A549 (cell line): Measurements from ENCODE around the gene FAM78A. TPM values are rescaled to one million over a fixed set of nuclear protein-coding genes. Genes with fewer than 3 reads are reported as not detected.
"Not testable (repeated sequence)": the region's sequence is repeated elsewhere in the genome, so short reads cannot be mapped to it uniquely, and the experiment has no call there.

Source experiments
- ATAC-seq, 2 experiments: fragments of 200-7000 bp in 1 of 2; fragments of >200 bp in 1 of 2; cut with Nextera tagmentation in 1 of 2; cut with Tn5 transposase in 1 of 2; 3 replicates each; pipeline versions ENCODE4 v1.8.0 to v1.9.1; 2018 to 2020; ENCODE audit warnings: mild to moderate bottlenecking in 1 of 2, moderate library complexity in 1 of 2
- CTCF ChIA-PET: fragments of 300-600 bp; sonication (Branson Sonifier 250); formaldehyde crosslinking; extraction: SDS; loops from one replicate; lab custom pipeline; 2021; ENCODE audit warnings: antibody characterized with exemption, inconsistent platforms; lab: Yijun Ruan, JAX
- POLR2A ChIA-PET: fragments of 350-600 bp; formaldehyde crosslinking; extraction: SDS; loops from one replicate; lab custom pipeline; 2021; ENCODE audit warnings: antibody characterized with exemption, inconsistent platforms; lab: Yijun Ruan, JAX
- DNase-seq, 2 experiments: peaks; one replicate each; pipeline versions ENCODE4 v3.0.0 to v3.0.0-alpha.2; 2011 to 2016; ENCODE audit warnings: low read depth in 1 of 2, low spot score in 1 of 2
- FAIRE-seq: peaks from 2 replicates; lab custom pipeline; 2011; peaks lifted over from hg19 to GRCh38; lab: Jason Lieb, UNC
- H3K27ac ChIP-seq, 2 experiments: fragments of >200 bp; sonication (Bioruptor Twin); formaldehyde crosslinking; 3 replicates each; pipeline ENCODE4 v1.5.1; 2016 to 2017
- H3K4me1 ChIP-seq: fragments of >200 bp; sonication (Bioruptor Twin); formaldehyde crosslinking; 3 replicates; pipeline ENCODE4 v1.6.1; 2016
- H3K4me2 ChIP-seq: fragments of >200 bp; sonication (Bioruptor Twin); formaldehyde crosslinking; 3 replicates; pipeline ENCODE4 v1.6.1; 2016
- H3K4me3 ChIP-seq: fragments of >200 bp; sonication (Bioruptor Twin); formaldehyde crosslinking; 3 replicates; pipeline ENCODE4 v1.5.1; 2016
- H3K9me3 ChIP-seq: fragments of >200 bp; sonication (Bioruptor Twin); formaldehyde crosslinking; 3 replicates; pipeline ENCODE4 v1.6.1; 2016
- CHD2 ChIP-seq: fragments of 150-350 bp; IDR thresholded peaks from 2 replicates; pipeline ENCODE4 v1.6.1; 2014; ENCODE audit warnings: low read length; ENCODE audit not compliant: partially characterized antibody
- CHD4 ChIP-seq: fragments of 200-600 bp; sonication (generic); IDR thresholded peaks from 2 replicates; pipeline ENCODE4 v1.6.1; 2016; ENCODE audit warnings: antibody characterized with exemption, mild to moderate bottlenecking, borderline replicate concordance
- EHF ChIP-seq: fragments of 250-450 bp; sonication (Bioruptor Pico); IDR thresholded peaks from 2 replicates; pipeline ENCODE4 v1.5.0; 2020; ENCODE audit warnings: mild to moderate bottlenecking
- EHMT2 ChIP-seq: fragments of 200-600 bp; sonication (generic); IDR thresholded peaks from 2 replicates; pipeline ENCODE4 v1.6.1; 2016; ENCODE audit warnings: antibody characterized with exemption, low read depth, mild to moderate bottlenecking, moderate library complexity
- EP300 ChIP-seq, 2 experiments: fragments of >200 bp; sonication (Bioruptor Twin); formaldehyde crosslinking; IDR thresholded peaks; 2 replicates in 1 of 2; 3 replicates in 1 of 2; pipeline ENCODE4 v1.6.1; 2016 to 2017
- ESRRA ChIP-seq: fragments of 150-350 bp; IDR thresholded peaks from 2 replicates; pipeline ENCODE4 v1.6.1; 2014; ENCODE audit warnings: mild to moderate bottlenecking, low read length, borderline replicate concordance
- FOSL2 ChIP-seq, 2 experiments: fragments of 450-650 bp in 1 of 2; fragments of >200 bp in 1 of 2; sonication (Bioruptor Twin) in 1 of 2; formaldehyde crosslinking; IDR thresholded peaks; 2 replicates each; pipeline versions ENCODE4 v1.5.0 to v1.6.1; 2016 to 2020; ENCODE audit warnings: mild to moderate bottlenecking in 1 of 2, moderate library complexity in 1 of 2
- JUNB ChIP-seq: fragments of >200 bp; sonication (Bioruptor Twin); formaldehyde crosslinking; IDR thresholded peaks from 2 replicates; pipeline ENCODE4 v1.6.1; 2016
- MYC ChIP-seq: IDR thresholded peaks from 2 replicates; pipeline ENCODE4 v1.6.1; 2012; ENCODE audit warnings: mild to moderate bottlenecking, inconsistent platforms, low read length, improper control_type of control experiment, borderline replicate concordance
- NFE2L2 ChIP-seq: fragments of 150-350 bp; conservative IDR thresholded peaks from 2 replicates; pipeline ENCODE4 v1.6.1; 2014; ENCODE audit warnings: low read length
- PHF8 ChIP-seq: fragments of 200-600 bp; sonication (generic); IDR thresholded peaks from 2 replicates; pipeline ENCODE4 v1.6.1; 2016; ENCODE audit warnings: low read depth, mild to moderate bottlenecking, antibody characterized with exemption, moderate library complexity, borderline replicate concordance
- RAD21 ChIP-seq, 2 experiments: fragments of >200 bp in 1 of 2; sonication (Bioruptor Twin) in 1 of 2; formaldehyde crosslinking in 1 of 2; IDR thresholded peaks in 1 of 2; conservative IDR thresholded peaks in 1 of 2; 2 replicates in 1 of 2; 3 replicates in 1 of 2; pipeline ENCODE4 v1.6.1; 2012 to 2018; ENCODE audit warnings: inconsistent platforms in 1 of 2
- RARB ChIP-seq: fragments of 250-450 bp; sonication (Bioruptor Pico); IDR thresholded peaks from 2 replicates; pipeline ENCODE4 v1.8.0; 2021; ENCODE audit warnings: mild to moderate bottlenecking, moderate library complexity
- REST ChIP-seq: fragments of 200-600 bp; sonication (generic); IDR thresholded peaks from 2 replicates; pipeline ENCODE4 v1.6.1; 2016; ENCODE audit warnings: antibody characterized with exemption, mild to moderate bottlenecking, moderate library complexity
- RNF2 ChIP-seq: fragments of 200-600 bp; sonication (generic); IDR thresholded peaks from 2 replicates; pipeline ENCODE4 v1.6.1; 2016; ENCODE audit warnings: low read depth, mild to moderate bottlenecking, antibody characterized with exemption, moderate library complexity, borderline replicate concordance
- SREBF2 ChIP-seq: fragments of 450-650 bp; IDR thresholded peaks from 2 replicates; pipeline ENCODE4 v1.6.1; 2014; ENCODE audit warnings: mild to moderate bottlenecking, moderate library complexity
- TFCP2L1 ChIP-seq: fragments of 250-450 bp; sonication (Bioruptor Pico); IDR thresholded peaks from 2 replicates; pipeline ENCODE4 v1.5.0; 2021; ENCODE audit warnings: mild to moderate bottlenecking
- ZC3H11A ChIP-seq: fragments of 450-650 bp; IDR thresholded peaks from 2 replicates; pipeline ENCODE4 v1.6.1; 2014; ENCODE audit warnings: antibody characterized with exemption, mild to moderate bottlenecking
- ZFP36 ChIP-seq: fragments of 450-650 bp; IDR thresholded peaks from 2 replicates; pipeline ENCODE4 v1.6.1; 2014; ENCODE audit warnings: borderline replicate concordance; ENCODE audit not compliant: partially characterized antibody
- whole genome bisulfite sequencing: methylation state at CpG from one replicate; pipeline ENCODE4 v1.1.6; 2017; ENCODE audit errors: missing lambda C conversion rate; 5-methylcytosine and 5-hydroxymethylcytosine counted together
- polyA plus RNA-seq, 4 experiments: library from polyadenylated mRNA; depleted of rRNA in 3 of 4; stranded (reverse); fragments of >200 nt; fragmentation: RNase III in 1 of 4; extraction: RNeasy Plus Mini Kit Qiagen cat#74134 plus additional on column Dnase treatment in 1 of 4; gene quantifications; 2 replicates in 3 of 4; 3 replicates in 1 of 4; pipeline ENCODE4 v1.2.3, GENCODE V29; 2011 to 2017
- TF ChIP-seq, protein P1 (sequence below): fragments of 150-350 bp; IDR thresholded peaks from 2 replicates; pipeline ENCODE4 v1.6.1; 2014; ENCODE audit warnings: low read depth, mild to moderate bottlenecking, low read length
- TF ChIP-seq, protein P2 (sequence below): fragments of 250-450 bp; sonication (Bioruptor Pico); IDR thresholded peaks from 2 replicates; pipeline ENCODE4 v1.5.0; 2021; ENCODE audit warnings: mild to moderate bottlenecking, moderate library complexity, borderline replicate concordance
- TF ChIP-seq, protein P3 (sequence below): fragments of >200 bp; sonication (Bioruptor Twin); formaldehyde crosslinking; IDR thresholded peaks from 2 replicates; pipeline ENCODE4 v1.6.1; 2016

Gene FAM78A
- polyA plus RNA-seq, 2 of the 4 experiments (the other 2 are of a cell fraction), result 0.44 to 0.50 TPM

DNA sequence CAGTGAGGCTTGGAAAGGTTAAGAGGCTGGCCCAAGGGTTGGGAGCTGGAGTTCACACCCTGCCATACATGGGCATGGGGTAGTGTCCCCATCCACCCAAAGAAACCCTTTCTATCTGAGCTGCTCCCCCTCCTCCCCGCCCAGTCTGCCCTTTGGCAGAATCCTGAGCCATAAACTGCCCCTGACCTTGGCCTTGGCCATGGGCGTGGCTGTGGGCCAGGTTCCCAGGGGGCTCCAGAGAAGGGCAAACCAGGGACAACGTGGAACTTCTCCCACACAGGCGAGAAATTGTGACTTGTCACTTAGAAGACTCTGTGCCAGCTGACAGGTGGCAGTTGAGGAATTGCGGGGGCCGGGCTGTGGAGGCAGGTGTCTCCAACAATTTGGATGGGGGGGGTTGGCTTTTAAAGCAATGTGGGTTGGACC lies 4.8 kb downstream of the FAM78A start:
- ChIA-PET CTCF (interaction anchor here (0.9 to 1.9 kb wide), 3 partner anchors 10 to 285 kb away, joined by 3 to 6 read pairs (median 3); no protein-coding TSS in a partner anchor), POLR2A (no interaction called here)
- no peaks in the 10 kb centered on the region for H3K9me3 ChIP-seq
- FAIRE-seq, result no peak
- H3K4me3 ChIP-seq, result no peak overlapping the region
- no peaks in the 10 kb centered on the region for H3K4me1 ChIP-seq
- no peak overlapping the region for H3K27ac ChIP-seq
- ATAC-seq, result no peak
- no peak for DNase-seq
- 70% methylated on average over 6 of the region's 6 CpGs for WGBS
- H3K4me2 ChIP-seq, result no peak overlapping the region
- TF ChIP-seq ZFP36 (no peak), ZC3H11A (no peak), CHD4 (no peak), FOSL2 (IDR thresholded peaks at IDR 0.05) (no peak), FOSL2 (CRISPR knock-in tag; IDR thresholded peaks at IDR 0.05) (no peak), NFE2L2 (no peak)
- TF ChIP-seq, protein P1, sequence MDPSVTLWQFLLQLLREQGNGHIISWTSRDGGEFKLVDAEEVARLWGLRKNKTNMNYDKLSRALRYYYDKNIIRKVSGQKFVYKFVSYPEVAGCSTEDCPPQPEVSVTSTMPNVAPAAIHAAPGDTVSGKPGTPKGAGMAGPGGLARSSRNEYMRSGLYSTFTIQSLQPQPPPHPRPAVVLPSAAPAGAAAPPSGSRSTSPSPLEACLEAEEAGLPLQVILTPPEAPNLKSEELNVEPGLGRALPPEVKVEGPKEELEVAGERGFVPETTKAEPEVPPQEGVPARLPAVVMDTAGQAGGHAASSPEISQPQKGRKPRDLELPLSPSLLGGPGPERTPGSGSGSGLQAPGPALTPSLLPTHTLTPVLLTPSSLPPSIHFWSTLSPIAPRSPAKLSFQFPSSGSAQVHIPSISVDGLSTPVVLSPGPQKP, result no peak
- TF ChIP-seq, protein P2, sequence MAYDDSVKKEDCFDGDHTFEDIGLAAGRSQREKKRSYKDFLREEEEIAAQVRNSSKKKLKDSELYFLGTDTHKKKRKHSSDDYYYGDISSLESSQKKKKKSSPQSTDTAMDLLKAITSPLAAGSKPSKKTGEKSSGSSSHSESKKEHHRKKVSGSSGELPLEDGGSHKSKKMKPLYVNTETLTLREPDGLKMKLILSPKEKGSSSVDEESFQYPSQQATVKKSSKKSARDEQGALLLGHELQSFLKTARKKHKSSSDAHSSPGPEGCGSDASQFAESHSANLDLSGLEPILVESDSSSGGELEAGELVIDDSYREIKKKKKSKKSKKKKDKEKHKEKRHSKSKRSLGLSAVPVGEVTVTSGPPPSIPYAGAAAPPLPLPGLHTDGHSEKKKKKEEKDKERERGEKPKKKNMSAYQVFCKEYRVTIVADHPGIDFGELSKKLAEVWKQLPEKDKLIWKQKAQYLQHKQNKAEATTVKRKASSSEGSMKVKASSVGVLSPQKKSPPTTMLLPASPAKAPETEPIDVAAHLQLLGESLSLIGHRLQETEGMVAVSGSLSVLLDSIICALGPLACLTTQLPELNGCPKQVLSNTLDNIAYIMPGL, result no peak

DNA sequence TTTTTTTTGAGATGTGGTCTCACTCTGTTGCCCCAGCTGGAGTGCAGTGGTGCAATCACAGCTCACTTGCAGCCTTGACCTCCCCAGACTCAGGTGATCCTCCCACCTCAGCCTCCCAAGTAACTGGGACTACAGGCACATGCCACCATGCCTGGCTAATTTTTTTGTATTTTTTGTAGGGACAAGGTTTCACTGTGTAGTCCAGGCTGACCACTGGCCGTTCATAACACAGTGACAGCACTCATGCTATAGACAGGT lies 5.4 kb downstream of the FAM78A start:
- 68% methylated on average over 1 of the region's 1 CpG for WGBS

DNA sequence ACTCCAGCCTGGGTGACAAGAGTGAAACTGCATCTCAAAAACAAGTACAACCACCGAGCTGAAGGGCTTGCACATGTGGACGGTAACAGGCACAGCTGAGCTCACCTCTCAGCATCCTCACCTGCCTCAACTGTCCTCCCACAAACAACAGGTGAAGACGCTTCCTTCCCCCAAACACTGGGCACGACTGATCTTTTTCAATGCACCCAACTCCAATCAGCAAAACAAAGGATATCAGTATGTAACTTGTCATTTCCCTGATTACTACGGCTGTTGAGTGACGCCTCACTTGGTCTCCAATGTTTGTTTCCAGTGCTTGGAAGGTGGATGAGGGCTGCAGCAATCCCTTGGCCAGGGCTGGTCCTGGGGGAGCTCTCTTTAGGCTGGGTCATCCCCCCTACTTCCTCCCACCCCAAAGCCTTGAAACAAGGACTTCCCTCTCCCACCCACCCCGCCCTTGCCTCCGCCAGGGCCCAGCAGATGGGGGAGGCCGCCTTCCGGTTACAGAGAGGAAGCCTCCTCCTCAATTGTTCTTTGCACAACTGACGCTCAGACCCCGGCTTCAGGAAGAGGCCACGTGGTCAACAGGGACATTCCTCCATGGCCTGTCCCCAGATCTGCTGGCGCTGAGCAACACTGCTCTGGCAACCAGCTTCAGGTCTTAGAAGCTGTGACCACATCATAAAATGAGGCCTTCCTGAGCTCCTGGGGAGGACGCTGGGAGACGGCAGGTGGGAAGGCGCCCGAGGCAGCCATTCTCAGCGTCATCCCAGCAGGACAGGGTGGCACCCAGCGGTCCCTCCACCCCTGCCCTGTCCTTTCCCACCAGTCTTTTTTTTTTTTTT lies 5.9 kb downstream of the FAM78A start:
- ChIA-PET POLR2A (no interaction called here), CTCF (interaction anchor here (0.7 to 1.1 kb wide), 2 partner anchors 213 to 262 kb away, joined by 3 read pairs; no protein-coding TSS in a partner anchor)
- Histone ChIP-seq H3K4me1 (no peaks in the 10 kb centered on the region), H3K4me3 (no peak overlapping the region), H3K27ac (no peak overlapping the region), H3K9me3 (no peaks in the 10 kb centered on the region), H3K4me2 (no peak overlapping the region)
- WGBS, result 75% methylated on average over 16 of the region's 20 CpGs
- ATAC-seq (no peak), FAIRE-seq (no peak), DNase-seq (no peak)
- TF ChIP-seq MYC (no peak), EP300 (IDR thresholded peaks at IDR 0.05) (no peak), CHD2 (no peak), PHF8 (no peak), TFCP2L1 (CRISPR knock-in tag) (no peak), REST (no peak), FOSL2 (IDR thresholded peaks at IDR 0.05) (no peak), FOSL2 (CRISPR knock-in tag; IDR thresholded peaks at IDR 0.05) (no peak), RAD21 (conservative IDR thresholded peaks at IDR 0.05 in 1 of 2, IDR thresholded peaks at IDR 0.05 in 1 of 2) (no peak), ESRRA (no peak), SREBF2 (no peak), RNF2 (no peak), RARB (CRISPR knock-in tag) (no peak), JUNB (no peak), EHMT2 (no peak), EHF (CRISPR knock-in tag) (no peak)
- TF ChIP-seq, protein P2, result no peak
- TF ChIP-seq, protein P3, sequence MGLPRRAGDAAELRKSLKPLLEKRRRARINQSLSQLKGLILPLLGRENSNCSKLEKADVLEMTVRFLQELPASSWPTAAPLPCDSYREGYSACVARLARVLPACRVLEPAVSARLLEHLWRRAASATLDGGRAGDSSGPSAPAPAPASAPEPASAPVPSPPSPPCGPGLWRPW, result no peak

More for the DNA sequence above, 5.4 kb downstream of the FAM78A start:
- H3K4me2 ChIP-seq, H3K27ac ChIP-seq, H3K9me3 ChIP-seq, DNase-seq, H3K4me3 ChIP-seq, H3K4me1 ChIP-seq, FAIRE-seq, ATAC-seq, POLR2A ChIA-PET: not testable (repeated sequence)
- CTCF ChIA-PET, result interaction anchor here (1.1 to 1.9 kb wide), 2 partner anchors 66 to 263 kb away, joined by 3 to 6 read pairs; no protein-coding TSS in a partner anchor
